Gastroesophageal sphincter (tissue), 4 donors: Measurements from ENCODE around the gene CLSTN3. TPM values are rescaled to one million over a fixed set of nuclear protein-coding genes. Genes with fewer than 3 reads are reported as not detected.

Source experiments
- ATAC-seq: fragments of 150-250 bp; one replicate; pipeline ENCODE4 v1.9.1; 2016; ENCODE audit warnings: mild to moderate bottlenecking, moderate library complexity
- H3K27ac ChIP-seq, 4 donors: fragments of 200-600 bp; sonication (generic) in 3 of 4; 1 replicate in 3 of 4; 2 replicates in 1 of 4; pipeline ENCODE4 v1.5.1; 2016 to 2019
- H3K27me3 ChIP-seq: fragments of 200-600 bp; sonication (generic); one replicate; pipeline ENCODE4 v1.5.1; 2019
- H3K36me3 ChIP-seq, 2 donors: fragments of 200-600 bp; sonication (generic); one replicate each; pipeline ENCODE4 v1.5.1; 2019; ENCODE audit warnings: control low read depth in 1 of 2
- H3K4me1 ChIP-seq, 3 donors: fragments of 200-600 bp; sonication (generic); 1 replicate in 2 of 3; 2 replicates in 1 of 3; pipeline ENCODE4 v1.5.1; 2016 to 2019; ENCODE audit warnings: control low read depth in 2 of 3
- H3K4me3 ChIP-seq, 2 donors: fragments of 200-600 bp; sonication (generic); one replicate each; pipeline ENCODE4 v1.5.1; 2019; ENCODE audit warnings: mild to moderate bottlenecking in 1 of 2, moderate library complexity in 1 of 2
- H3K9me3 ChIP-seq, 3 donors: fragments of 200-600 bp; sonication (generic); one replicate each; pipeline ENCODE4 v1.5.1; 2017 to 2019; ENCODE audit warnings: control low read depth in 2 of 3
- EP300 ChIP-seq: sonication (generic); formaldehyde crosslinking; IDR thresholded peaks from one replicate; pipeline ENCODE4 v1.6.1; 2017; ENCODE audit warnings: antibody characterized with exemption, mild to moderate bottlenecking
- POLR2A ChIP-seq, 2 donors: fragments of 450-650 bp; IDR thresholded peaks; one replicate each; pipeline ENCODE4 v1.6.1; 2017; ENCODE audit warnings: antibody characterized with exemption in 2 of 2, mild to moderate bottlenecking in 2 of 2, moderate library complexity in 1 of 2
- POLR2AphosphoS5 ChIP-seq: sonication (generic); formaldehyde crosslinking; IDR thresholded peaks from one replicate; pipeline ENCODE4 v1.6.1; 2017; ENCODE audit warnings: antibody characterized with exemption
- WGBS, 2 donors: methylation state at CpG; one replicate each; pipeline ENCODE4 v1.1.5; 2018; ENCODE audit warnings: low coverage in 1 of 2; 5-methylcytosine and 5-hydroxymethylcytosine counted together
- total RNA-seq, 4 donors: library from RNA; depleted of rRNA; stranded (reverse); fragments of >200 nt; gene quantifications; one replicate each; pipeline ENCODE4 v1.1.0, GENCODE V29; 2016
- TF ChIP-seq, protein P1 (sequence below), 4 experiments: fragments of 200-600 bp in 2 of 4; fragments of 450-650 bp in 2 of 4; sonication (generic) in 1 of 4; IDR thresholded peaks; one replicate each; pipeline ENCODE4 v1.5.1; 2017 to 2019; ENCODE audit warnings: antibody characterized with exemption in 4 of 4, mild to moderate bottlenecking in 2 of 4, moderate library complexity in 2 of 4

CLSTN3 gene
- total RNA-seq, 4 donors from 2014 or later, result 13.9 to 34.3 (median 17.4) TPM

DNA sequence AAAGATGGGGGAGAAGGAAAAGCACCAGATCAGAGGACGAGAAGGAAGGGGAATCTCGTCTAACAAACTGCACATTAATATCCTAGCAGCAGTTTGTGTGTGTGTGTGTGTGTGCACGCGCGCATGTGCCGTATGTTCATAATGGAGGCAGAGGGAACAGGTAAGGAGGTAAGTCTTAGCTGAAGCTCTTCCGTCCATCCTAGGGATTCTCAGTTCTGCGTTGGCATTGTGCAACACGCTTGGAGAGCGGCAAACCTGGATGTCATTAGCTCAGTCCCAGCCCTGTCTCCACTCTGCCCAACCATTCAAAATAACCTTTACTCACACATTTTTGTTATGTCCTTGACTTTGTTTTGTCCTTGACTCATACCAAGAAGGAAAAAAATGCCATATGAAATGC lies 36.3 kb upstream of the CLSTN3 start:
- Histone ChIP-seq H3K9me3 (no peaks in the 10 kb centered on the region), H3K27me3 (no peaks in the 10 kb centered on the region), H3K4me1 (peaks cover 3 to 53% (median 19%) of the 10 kb centered on the region in 3 donors), H3K4me3 (no peak overlapping the region), H3K27ac (peak overlapping the region in 2 of 4 donors; percentile 26 to 29), H3K36me3 (peaks cover 0 to 37% of the 10 kb centered on the region in 2 donors)
- ATAC-seq, result no peak
- TF ChIP-seq POLR2A (IDR thresholded peaks at IDR 0.05), result peak; percentile 10 to 27
- TF ChIP-seq EP300, result no peak
- peak; percentile 64 for TF ChIP-seq POLR2AphosphoS5
- TF ChIP-seq, protein P1, sequence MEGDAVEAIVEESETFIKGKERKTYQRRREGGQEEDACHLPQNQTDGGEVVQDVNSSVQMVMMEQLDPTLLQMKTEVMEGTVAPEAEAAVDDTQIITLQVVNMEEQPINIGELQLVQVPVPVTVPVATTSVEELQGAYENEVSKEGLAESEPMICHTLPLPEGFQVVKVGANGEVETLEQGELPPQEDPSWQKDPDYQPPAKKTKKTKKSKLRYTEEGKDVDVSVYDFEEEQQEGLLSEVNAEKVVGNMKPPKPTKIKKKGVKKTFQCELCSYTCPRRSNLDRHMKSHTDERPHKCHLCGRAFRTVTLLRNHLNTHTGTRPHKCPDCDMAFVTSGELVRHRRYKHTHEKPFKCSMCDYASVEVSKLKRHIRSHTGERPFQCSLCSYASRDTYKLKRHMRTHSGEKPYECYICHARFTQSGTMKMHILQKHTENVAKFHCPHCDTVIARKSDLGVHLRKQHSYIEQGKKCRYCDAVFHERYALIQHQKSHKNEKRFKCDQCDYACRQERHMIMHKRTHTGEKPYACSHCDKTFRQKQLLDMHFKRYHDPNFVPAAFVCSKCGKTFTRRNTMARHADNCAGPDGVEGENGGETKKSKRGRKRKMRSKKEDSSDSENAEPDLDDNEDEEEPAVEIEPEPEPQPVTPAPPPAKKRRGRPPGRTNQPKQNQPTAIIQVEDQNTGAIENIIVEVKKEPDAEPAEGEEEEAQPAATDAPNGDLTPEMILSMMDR (IDR thresholded peaks at IDR 0.05), result no peak
- 38 to 68% methylated on average over 4 to 10 of the region's 10 CpGs for WGBS, 2 donors

DNA sequence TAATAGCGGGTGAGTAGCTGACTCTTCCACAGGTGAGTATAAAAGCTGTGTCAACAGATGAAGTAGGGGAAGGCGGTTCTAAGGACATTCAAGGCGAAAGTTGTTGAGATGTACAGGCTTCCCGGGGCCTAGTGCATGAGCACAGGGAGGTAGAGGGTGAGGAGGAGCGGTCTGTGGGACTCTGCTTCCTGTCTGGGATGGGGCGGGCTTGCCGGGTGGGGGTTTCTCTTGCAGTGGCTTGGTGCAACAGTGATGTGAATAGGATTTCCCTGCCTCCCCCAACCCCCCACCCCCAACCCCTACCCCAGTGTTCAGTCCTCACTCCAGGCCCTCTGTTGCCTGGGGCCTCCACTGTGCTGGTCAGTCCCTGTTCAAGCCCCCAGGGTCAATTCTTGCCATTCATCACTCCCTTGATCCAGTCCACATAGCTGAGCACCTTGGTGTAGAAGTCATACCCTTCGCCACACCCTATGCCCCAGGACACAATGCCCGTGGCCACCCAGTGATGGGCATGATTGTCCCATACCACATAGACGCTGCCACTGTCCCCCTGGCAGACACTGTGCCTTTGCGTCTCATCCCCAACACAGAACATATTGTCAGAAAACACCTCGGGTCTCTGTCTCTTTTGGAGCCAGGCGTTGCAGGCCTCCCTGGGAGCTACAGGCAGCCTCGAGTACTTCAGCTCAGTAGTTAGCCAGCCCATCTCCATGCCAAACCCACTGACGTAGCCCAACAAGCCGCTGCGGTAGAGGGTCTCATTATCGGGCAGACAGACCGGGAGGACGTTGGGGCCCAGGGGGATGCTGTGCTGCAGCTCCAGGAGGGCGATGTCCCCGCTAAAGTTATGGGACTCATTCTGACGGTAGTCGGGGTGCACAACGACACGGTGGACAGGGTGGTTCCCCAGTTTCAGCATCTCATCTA lies 33.9 kb upstream of the CLSTN3 start:
- Histone ChIP-seq H3K9me3 (no peaks in the 10 kb centered on the region), H3K4me3 (no peak overlapping the region), H3K27ac (no peak overlapping the region), H3K27me3 (no peaks in the 10 kb centered on the region), H3K36me3 (peaks cover 0 to 40% of the 10 kb centered on the region in 2 donors), H3K4me1 (peaks cover 3 to 34% (median 7%) of the 10 kb centered on the region in 3 donors)
- 66 to 73% methylated on average over 6 to 8 of the region's 26 CpGs for WGBS, 2 donors
- TF ChIP-seq POLR2AphosphoS5 (peak; percentile 27), POLR2A (IDR thresholded peaks at IDR 0.05) (peak in 1 of 2 donors; percentile 5), EP300 (no peak)
- TF ChIP-seq, protein P1 (IDR thresholded peaks at IDR 0.05), result no peak
- no peak for ATAC-seq

DNA sequence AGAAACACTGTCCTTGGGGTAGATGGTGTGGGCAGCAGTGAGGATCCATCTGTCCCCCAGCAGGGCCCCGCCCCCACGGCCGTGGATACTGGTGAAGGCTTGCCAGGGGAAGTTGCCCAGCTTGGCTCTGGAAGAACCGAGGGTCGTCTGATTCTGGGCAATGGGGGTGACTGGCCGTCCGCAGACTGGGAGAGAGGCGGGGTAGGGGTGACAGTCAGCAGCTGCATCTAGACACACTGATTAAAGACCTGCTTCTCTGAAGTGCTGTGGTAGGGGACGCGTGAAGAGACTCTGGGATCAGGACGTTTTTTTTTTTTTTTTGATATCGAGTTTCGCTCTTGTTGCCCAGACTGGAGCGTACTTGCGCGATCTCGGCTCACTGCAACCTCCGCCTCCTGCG lies 33.2 kb upstream of the CLSTN3 start:
- no peaks in the 10 kb centered on the region for H3K27me3 ChIP-seq
- 80 to 89% methylated on average over 10 to 14 of the region's 19 CpGs for WGBS, 2 donors
- no peak overlapping the region for H3K27ac ChIP-seq
- TF ChIP-seq POLR2AphosphoS5 (peak; percentile 4), POLR2A (IDR thresholded peaks at IDR 0.05) (peak in 1 of 2 donors; percentile 4), EP300 (no peak)
- TF ChIP-seq, protein P1 (IDR thresholded peaks at IDR 0.05), result no peak
- H3K36me3 ChIP-seq, result peaks cover 0 to 47% of the 10 kb centered on the region in 2 donors
- H3K4me1 ChIP-seq, result peaks cover 3 to 33% (median 6%) of the 10 kb centered on the region in 3 donors
- H3K4me3 ChIP-seq, result no peak overlapping the region
- H3K9me3 ChIP-seq, result no peaks in the 10 kb centered on the region
- ATAC-seq, result no peak

DNA sequence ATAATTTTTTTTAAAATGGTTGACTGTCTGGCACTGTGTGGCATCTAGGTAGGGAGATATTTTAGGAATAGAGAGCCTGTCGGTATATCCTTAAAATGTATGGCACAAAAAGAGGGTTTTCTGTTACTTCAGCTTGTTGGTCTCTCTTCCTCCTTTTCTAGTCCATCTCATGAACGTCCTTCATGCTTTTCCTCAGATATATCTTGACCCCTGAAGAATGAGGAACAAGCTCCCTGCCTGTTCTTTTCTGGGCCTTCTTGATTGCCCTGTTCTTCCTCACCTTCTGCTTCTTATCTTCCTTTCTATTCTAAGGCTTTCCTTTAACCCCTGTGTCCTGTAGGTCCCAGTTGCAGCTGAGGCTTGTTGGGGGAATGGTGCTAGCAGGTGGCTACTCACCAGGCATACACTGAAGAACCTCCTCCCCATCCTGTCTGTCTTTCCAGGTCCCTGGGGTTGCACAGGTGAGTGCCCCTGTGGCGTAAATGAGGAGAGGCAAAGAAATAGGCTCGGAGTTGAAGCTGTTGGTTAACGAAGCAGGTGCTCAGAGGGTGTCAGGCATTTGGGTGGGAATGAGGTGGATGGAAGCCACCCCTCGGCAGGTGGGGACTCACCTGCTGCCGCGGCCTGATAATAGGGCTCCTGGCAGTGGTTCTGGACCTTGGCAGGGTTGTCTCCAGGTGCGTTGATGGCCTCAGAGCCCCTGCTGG lies 30.7 kb upstream of the CLSTN3 start:
- no peak for ATAC-seq
- no peaks in the 10 kb centered on the region for H3K9me3 ChIP-seq
- H3K27ac ChIP-seq, result no peak overlapping the region
- TF ChIP-seq EP300, result no peak
- TF ChIP-seq POLR2AphosphoS5, result no peak
- H3K27me3 ChIP-seq, result no peaks in the 10 kb centered on the region
- H3K4me3 ChIP-seq, result no peak overlapping the region
- H3K36me3 ChIP-seq, result peaks cover 0 to 72% of the 10 kb centered on the region in 2 donors
- H3K4me1 ChIP-seq, result peaks cover 0 to 25% (median 0%) of the 10 kb centered on the region in 3 donors
- 53 to 65% methylated on average over 2 to 5 of the region's 9 CpGs for WGBS, 2 donors

DNA sequence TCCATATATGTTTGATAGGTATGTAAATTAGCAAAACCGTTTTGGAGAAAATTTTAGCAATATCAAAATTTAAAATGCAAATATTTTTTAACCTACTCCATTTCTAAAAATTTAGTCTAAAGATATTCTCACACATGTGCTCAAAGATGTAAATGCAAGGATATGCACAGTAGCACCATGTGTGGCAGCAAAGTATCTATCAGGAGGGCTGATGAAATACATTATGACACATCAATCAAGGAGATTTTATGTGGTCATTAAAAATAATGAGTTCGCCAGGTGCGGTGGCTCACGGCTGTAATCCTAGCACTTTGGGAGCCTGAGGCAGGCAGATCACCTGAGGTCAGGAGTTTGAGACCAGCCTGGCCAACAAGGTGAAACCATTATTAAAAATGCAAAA lies 29.9 kb upstream of the CLSTN3 start:
- H3K9me3 ChIP-seq, result no peaks in the 10 kb centered on the region
- 74 to 90% methylated on average over 4 of the region's 4 CpGs for WGBS, 2 donors
- ATAC-seq, result no peak
- H3K4me1 ChIP-seq, result peaks cover 0 to 24% (median 0%) of the 10 kb centered on the region in 3 donors
- TF ChIP-seq POLR2AphosphoS5, result no peak
- TF ChIP-seq POLR2A (IDR thresholded peaks at IDR 0.05), result no peak
- no peak for TF ChIP-seq EP300
- TF ChIP-seq, protein P1 (IDR thresholded peaks at IDR 0.05), result no peak
- no peak overlapping the region for H3K4me3 ChIP-seq
- H3K27me3 ChIP-seq, result no peaks in the 10 kb centered on the region
- H3K27ac ChIP-seq, result no peak overlapping the region
- peaks cover 0 to 80% of the 10 kb centered on the region in 2 donors for H3K36me3 ChIP-seq
